Measurements from ENCODE around the gene PAIP2B. TPM values are rescaled to one million over a fixed set of nuclear protein-coding genes. Genes with fewer than 3 reads are reported as not detected.

Gene PAIP2B
- total and polyA plus RNA-seq, 9 of the 15 experiments (the other 6 are each of a cell fraction or from before 2014, with no cell fraction given) = 0.18 to 0.38 (median 0.25) TPM

DNA sequence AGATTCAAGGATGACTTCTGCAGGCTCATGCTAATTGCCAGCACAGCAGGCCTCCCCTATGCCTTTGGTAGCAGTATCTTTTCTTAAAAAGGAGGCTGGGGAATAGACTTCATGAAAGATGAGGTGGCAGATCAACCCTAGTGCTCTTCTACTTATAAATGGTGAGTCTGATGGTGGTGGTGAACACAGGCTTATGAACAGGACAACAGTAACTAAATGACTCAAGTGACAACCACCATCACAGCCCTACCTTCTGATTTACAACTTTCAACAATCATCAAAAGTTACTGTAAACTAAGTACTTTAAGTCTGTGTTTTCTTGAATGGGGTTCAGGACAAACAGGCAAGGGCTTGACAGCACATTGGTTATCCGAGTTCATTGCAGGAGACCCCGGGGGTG lies 39.3 kb downstream of the PAIP2B start:
- intact Hi-C loops (cut with micrococcal nuclease) (no loop called here), in situ Hi-C loops (cut with MboI) (no loop called here)
- FAIRE-seq = no peak
- Histone ChIP-seq H3K36me3 (ENCODE audit: control insufficient read depth, insufficient read depth, low read length) (no peaks in the 10 kb centered on the region), H3K9me3 (replicated peaks; ENCODE audit: control insufficient read depth, insufficient read depth, low read depth, low read length) (no peaks in the 10 kb centered on the region), H3K9me1 (ENCODE audit: control insufficient read depth, insufficient read depth, low read length) (no peaks in the 10 kb centered on the region), H2AFZ (ENCODE audit: low read depth, low read length) (no peak overlapping the region), H3K9ac (ENCODE audit: insufficient read depth in 1 of 2, low read depth in 2 of 2, low read length in 2 of 2) (no peak overlapping the region), H4K20me1 (replicated peaks; ENCODE audit: control insufficient read depth, insufficient read depth, low read length) (no peaks in the 10 kb centered on the region), H3K4me1 (replicated peaks in 1 of 2; ENCODE audit: control insufficient read depth in 2 of 2, insufficient read depth in 2 of 2, low read length in 2 of 2) (no peaks in the 10 kb centered on the region), H3K4me3 (no peak overlapping the region), H3K79me2 (ENCODE audit: control insufficient read depth, insufficient read depth, low read length) (no peaks in the 10 kb centered on the region), H3K4me2 (ENCODE audit: insufficient read depth, low read length) (no peak overlapping the region), H3K27ac (ENCODE audit: extremely low read depth, low read depth, low read length) (no peak overlapping the region), H3K27me3 (ENCODE audit: control insufficient read depth in 2 of 2, insufficient read depth in 2 of 2, low read length in 2 of 2) (peaks cover 3 to 5% of the 10 kb centered on the region in 2 experiments; a peak in 3 of 5 replicates)
- ChIA-PET CTCF (ENCODE audit: low intra/inter-chr PET ratio) (no interaction called here), POLR2A (interaction anchor here (0.7 to 1.2 kb wide), 3 partner anchors 10 to 454 kb away, joined by 3 read pairs; no protein-coding TSS in a partner anchor)
- BruUV-seq (replicated peaks) = no TSS peak
- WGBS (ENCODE audit: insufficient coverage, low coverage, missing lambda C conversion rate) = 0% methylated on average over 2 of the region's 2 CpGs
- no peak for ATAC-seq
- no peak for DNase-seq (ENCODE audit: extremely low read depth in 1 of 4, low spot score in 3 of 4)
- TF ChIP-seq, protein P1, sequence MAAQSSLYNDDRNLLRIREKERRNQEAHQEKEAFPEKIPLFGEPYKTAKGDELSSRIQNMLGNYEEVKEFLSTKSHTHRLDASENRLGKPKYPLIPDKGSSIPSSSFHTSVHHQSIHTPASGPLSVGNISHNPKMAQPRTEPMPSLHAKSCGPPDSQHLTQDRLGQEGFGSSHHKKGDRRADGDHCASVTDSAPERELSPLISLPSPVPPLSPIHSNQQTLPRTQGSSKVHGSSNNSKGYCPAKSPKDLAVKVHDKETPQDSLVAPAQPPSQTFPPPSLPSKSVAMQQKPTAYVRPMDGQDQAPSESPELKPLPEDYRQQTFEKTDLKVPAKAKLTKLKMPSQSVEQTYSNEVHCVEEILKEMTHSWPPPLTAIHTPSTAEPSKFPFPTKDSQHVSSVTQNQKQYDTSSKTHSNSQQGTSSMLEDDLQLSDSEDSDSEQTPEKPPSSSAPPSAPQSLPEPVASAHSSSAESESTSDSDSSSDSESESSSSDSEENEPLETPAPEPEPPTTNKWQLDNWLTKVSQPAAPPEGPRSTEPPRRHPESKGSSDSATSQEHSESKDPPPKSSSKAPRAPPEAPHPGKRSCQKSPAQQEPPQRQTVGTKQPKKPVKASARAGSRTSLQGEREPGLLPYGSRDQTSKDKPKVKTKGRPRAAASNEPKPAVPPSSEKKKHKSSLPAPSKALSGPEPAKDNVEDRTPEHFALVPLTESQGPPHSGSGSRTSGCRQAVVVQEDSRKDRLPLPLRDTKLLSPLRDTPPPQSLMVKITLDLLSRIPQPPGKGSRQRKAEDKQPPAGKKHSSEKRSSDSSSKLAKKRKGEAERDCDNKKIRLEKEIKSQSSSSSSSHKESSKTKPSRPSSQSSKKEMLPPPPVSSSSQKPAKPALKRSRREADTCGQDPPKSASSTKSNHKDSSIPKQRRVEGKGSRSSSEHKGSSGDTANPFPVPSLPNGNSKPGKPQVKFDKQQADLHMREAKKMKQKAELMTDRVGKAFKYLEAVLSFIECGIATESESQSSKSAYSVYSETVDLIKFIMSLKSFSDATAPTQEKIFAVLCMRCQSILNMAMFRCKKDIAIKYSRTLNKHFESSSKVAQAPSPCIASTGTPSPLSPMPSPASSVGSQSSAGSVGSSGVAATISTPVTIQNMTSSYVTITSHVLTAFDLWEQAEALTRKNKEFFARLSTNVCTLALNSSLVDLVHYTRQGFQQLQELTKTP (IDR thresholded peaks at IDR 0.05; ENCODE audit: low read depth in 1 of 2, partially characterized antibody in 2 of 2) = no peak
- TF ChIP-seq ETS2 (tag; IDR thresholded peaks at IDR 0.05; ENCODE audit: borderline replicate concordance, poor library complexity, severe bottlenecking) (no peak), ZBTB1 (CRISPR knock-in tag; IDR thresholded peaks at IDR 0.05; ENCODE audit: borderline replicate concordance, low read depth) (no peak), SPI1 (IDR thresholded peaks at IDR 0.05; ENCODE audit: borderline replicate concordance, low read depth, low read length) (no peak), SAP30 (IDR thresholded peaks at IDR 0.05; ENCODE audit: borderline replicate concordance, insufficient read depth, low read depth, low read length, poor library complexity, severe bottlenecking) (no peak), PHF8 (IDR thresholded peaks at IDR 0.05; ENCODE audit: borderline replicate concordance, low read length) (no peak), HMG20A (CRISPR knock-in tag; conservative IDR thresholded peaks at IDR 0.05) (no peak)
- TF ChIP-seq, protein P2, sequence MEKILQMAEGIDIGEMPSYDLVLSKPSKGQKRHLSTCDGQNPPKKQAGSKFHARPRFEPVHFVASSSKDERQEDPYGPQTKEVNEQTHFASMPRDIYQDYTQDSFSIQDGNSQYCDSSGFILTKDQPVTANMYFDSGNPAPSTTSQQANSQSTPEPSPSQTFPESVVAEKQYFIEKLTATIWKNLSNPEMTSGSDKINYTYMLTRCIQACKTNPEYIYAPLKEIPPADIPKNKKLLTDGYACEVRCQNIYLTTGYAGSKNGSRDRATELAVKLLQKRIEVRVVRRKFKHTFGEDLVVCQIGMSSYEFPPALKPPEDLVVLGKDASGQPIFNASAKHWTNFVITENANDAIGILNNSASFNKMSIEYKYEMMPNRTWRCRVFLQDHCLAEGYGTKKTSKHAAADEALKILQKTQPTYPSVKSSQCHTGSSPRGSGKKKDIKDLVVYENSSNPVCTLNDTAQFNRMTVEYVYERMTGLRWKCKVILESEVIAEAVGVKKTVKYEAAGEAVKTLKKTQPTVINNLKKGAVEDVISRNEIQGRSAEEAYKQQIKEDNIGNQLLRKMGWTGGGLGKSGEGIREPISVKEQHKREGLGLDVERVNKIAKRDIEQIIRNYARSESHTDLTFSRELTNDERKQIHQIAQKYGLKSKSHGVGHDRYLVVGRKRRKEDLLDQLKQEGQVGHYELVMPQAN (IDR thresholded peaks at IDR 0.05; ENCODE audit: borderline replicate concordance) = no peak
- TF ChIP-seq, protein P3, sequence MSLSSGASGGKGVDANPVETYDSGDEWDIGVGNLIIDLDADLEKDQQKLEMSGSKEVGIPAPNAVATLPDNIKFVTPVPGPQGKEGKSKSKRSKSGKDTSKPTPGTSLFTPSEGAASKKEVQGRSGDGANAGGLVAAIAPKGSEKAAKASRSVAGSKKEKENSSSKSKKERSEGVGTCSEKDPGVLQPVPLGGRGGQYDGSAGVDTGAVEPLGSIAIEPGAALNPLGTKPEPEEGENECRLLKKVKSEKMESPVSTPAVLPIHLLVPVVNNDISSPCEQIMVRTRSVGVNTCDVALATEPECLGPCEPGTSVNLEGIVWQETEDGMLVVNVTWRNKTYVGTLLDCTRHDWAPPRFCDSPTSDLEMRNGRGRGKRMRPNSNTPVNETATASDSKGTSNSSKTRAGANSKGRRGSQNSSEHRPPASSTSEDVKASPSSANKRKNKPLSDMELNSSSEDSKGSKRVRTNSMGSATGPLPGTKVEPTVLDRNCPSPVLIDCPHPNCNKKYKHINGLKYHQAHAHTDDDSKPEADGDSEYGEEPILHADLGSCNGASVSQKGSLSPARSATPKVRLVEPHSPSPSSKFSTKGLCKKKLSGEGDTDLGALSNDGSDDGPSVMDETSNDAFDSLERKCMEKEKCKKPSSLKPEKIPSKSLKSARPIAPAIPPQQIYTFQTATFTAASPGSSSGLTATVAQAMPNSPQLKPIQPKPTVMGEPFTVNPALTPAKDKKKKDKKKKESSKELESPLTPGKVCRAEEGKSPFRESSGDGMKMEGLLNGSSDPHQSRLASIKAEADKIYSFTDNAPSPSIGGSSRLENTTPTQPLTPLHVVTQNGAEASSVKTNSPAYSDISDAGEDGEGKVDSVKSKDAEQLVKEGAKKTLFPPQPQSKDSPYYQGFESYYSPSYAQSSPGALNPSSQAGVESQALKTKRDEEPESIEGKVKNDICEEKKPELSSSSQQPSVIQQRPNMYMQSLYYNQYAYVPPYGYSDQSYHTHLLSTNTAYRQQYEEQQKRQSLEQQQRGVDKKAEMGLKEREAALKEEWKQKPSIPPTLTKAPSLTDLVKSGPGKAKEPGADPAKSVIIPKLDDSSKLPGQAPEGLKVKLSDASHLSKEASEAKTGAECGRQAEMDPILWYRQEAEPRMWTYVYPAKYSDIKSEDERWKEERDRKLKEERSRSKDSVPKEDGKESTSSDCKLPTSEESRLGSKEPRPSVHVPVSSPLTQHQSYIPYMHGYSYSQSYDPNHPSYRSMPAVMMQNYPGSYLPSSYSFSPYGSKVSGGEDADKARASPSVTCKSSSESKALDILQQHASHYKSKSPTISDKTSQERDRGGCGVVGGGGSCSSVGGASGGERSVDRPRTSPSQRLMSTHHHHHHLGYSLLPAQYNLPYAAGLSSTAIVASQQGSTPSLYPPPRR (CRISPR knock-in tag; IDR thresholded peaks at IDR 0.05; ENCODE audit: borderline replicate concordance) = no peak

All from K562 (cell line).